Muscle of leg (tissue), 16 donors: ENCODE data around the gene CALM3. TPM values are rescaled to one million over a fixed set of nuclear protein-coding genes. Genes with fewer than 3 reads are reported as not detected.
"Not testable (repeated sequence)": the region's sequence is repeated elsewhere in the genome, so short reads cannot be mapped to it uniquely, and the experiment has no call there.

Experiments
- DNase-seq: peaks from one replicate; pipeline ENCODE4 v3.0.0; 2013
- H3K27ac ChIP-seq: one replicate; pipeline ENCODE4 v1.5.1; 2013; ENCODE audit warnings: mild to moderate bottlenecking, low read length, control low read depth
- H3K27me3 ChIP-seq: one replicate; pipeline ENCODE4 v1.6.1; 2013; ENCODE audit warnings: low read length; ENCODE audit not compliant: control insufficient read depth, insufficient read depth
- H3K36me3 ChIP-seq: one replicate; pipeline ENCODE4 v1.6.1; 2013; ENCODE audit warnings: low read length; ENCODE audit not compliant: control insufficient read depth, insufficient read depth
- H3K4me1 ChIP-seq: one replicate; pipeline ENCODE4 v1.6.1; 2013; ENCODE audit warnings: low read length; ENCODE audit not compliant: control insufficient read depth, insufficient read depth
- H3K4me3 ChIP-seq: one replicate; pipeline ENCODE4 v1.5.1; 2013; ENCODE audit warnings: low read length, control low read depth
- H3K9me3 ChIP-seq: replicated peaks from 2 replicates; pipeline ENCODE4 v1.6.1; 2013; ENCODE audit warnings: low read depth, low read length; ENCODE audit not compliant: control insufficient read depth
- WGBS: methylation state at CpG from one replicate; pipeline ENCODE4 v1.1.5; 2013; ENCODE audit warnings: missing lambda C conversion rate; ENCODE audit not compliant: insufficient coverage; 5-methylcytosine and 5-hydroxymethylcytosine counted together
- long read RNA-seq, 11 donors: transcript quantifications; one replicate each; lab custom pipeline, GENCODE V29; 2026
- polyA plus RNA-seq, 8 donors: library from polyadenylated mRNA; unstranded; fragments of 120-200 nt; gene quantifications; one replicate each; pipeline versions ENCODE4 v1.2.1 to v1.2.3, GENCODE V29; 2013; ENCODE audit warnings: inconsistent platforms in 1 of 8, low replicate concordance in 1 of 8; ENCODE audit not compliant: insufficient read length in 8 of 8, insufficient read depth in 1 of 8
- total RNA-seq: library from RNA; stranded (reverse); fragments of 120-200 nt; gene quantifications from one replicate; pipeline ENCODE4 v1.2.4, GENCODE V29; 2013

The CALM3 gene
- total RNA-seq (70.8 TPM), polyA plus RNA-seq (100 to 1,000 TPM; 191 to 288 (median 244) TPM)
- long read RNA-seq, donor 1, transcript CALM3-201 (6 exons, 2,289 nt), result major isoform, 50 of 55 reads
- long read RNA-seq, donor 1, partial matches to known transcripts, result 0 of 55 reads
- long read RNA-seq, donor 1, other reads (novel, unspliced or antisense), result 0 of 55 reads
- long read RNA-seq, donor 2, transcript CALM3-201 (6 exons, 2,289 nt), result major isoform, 11 of 13 reads
- long read RNA-seq, donor 2, partial matches to known transcripts, result 0 of 13 reads
- long read RNA-seq, donor 2, other reads (novel, unspliced or antisense), result 0 of 13 reads
- long read RNA-seq, donor 3, transcript CALM3-207 (4 exons, 721 nt), result minor isoform, 6 of 157 reads
- long read RNA-seq, donor 3, transcript CALM3-201 (6 exons, 2,289 nt), result major isoform, 97 of 157 reads
- long read RNA-seq, donor 3, partial matches to known transcripts, result 51 of 157 reads
- long read RNA-seq, donor 3, other reads (novel, unspliced or antisense), result 0 of 157 reads
- long read RNA-seq, donor 4, transcript CALM3-207 (4 exons, 721 nt), result minor isoform, 12 of 131 reads
- long read RNA-seq, donor 4, transcript CALM3-201 (6 exons, 2,289 nt), result major isoform, 82 of 131 reads
- long read RNA-seq, donor 4, partial matches to known transcripts, result 23 of 131 reads
- long read RNA-seq, donor 4, other reads (novel, unspliced or antisense), result 11 of 131 reads
- long read RNA-seq, donor 5, transcript CALM3-201 (6 exons, 2,289 nt), result major isoform, 205 of 276 reads
- long read RNA-seq, donor 5, transcript CALM3-207 (4 exons, 721 nt), result minor isoform, 13 of 276 reads
- long read RNA-seq, donor 5, partial matches to known transcripts, result 41 of 276 reads
- long read RNA-seq, donor 5, other reads (novel, unspliced or antisense), result 12 of 276 reads
- long read RNA-seq, donor 6, transcript CALM3-201 (6 exons, 2,289 nt), result major isoform, 148 of 182 reads
- long read RNA-seq, donor 6, transcript CALM3-207 (4 exons, 721 nt), result minor isoform, 6 of 182 reads
- long read RNA-seq, donor 6, partial matches to known transcripts, result 16 of 182 reads
- long read RNA-seq, donor 6, other reads (novel, unspliced or antisense), result 9 of 182 reads
- long read RNA-seq, donor 7, transcript CALM3-201 (6 exons, 2,289 nt), result major isoform, 90 of 138 reads
- long read RNA-seq, donor 7, transcript CALM3-207 (4 exons, 721 nt), result minor isoform, 8 of 138 reads
- long read RNA-seq, donor 7, partial matches to known transcripts, result 30 of 138 reads
- long read RNA-seq, donor 7, other reads (novel, unspliced or antisense), result 9 of 138 reads
- long read RNA-seq, donor 8, transcript CALM3-207 (4 exons, 721 nt), result minor isoform, 7 of 79 reads
- long read RNA-seq, donor 8, transcript CALM3-201 (6 exons, 2,289 nt), result major isoform, 59 of 79 reads
- long read RNA-seq, donor 8, partial matches to known transcripts, result 9 of 79 reads
- long read RNA-seq, donor 8, other reads (novel, unspliced or antisense), result 0 of 79 reads
- long read RNA-seq, donor 9, transcript CALM3-201 (6 exons, 2,289 nt), result major isoform, 48 of 86 reads
- long read RNA-seq, donor 9, transcript CALM3-207 (4 exons, 721 nt), result minor isoform, 9 of 86 reads
- long read RNA-seq, donor 9, partial matches to known transcripts, result 28 of 86 reads
- long read RNA-seq, donor 9, other reads (novel, unspliced or antisense), result 0 of 86 reads
- long read RNA-seq, donor 10, transcript CALM3-207 (4 exons, 721 nt), result minor isoform, 10 of 147 reads
- long read RNA-seq, donor 10, transcript CALM3-201 (6 exons, 2,289 nt), result major isoform, 86 of 147 reads
- long read RNA-seq, donor 10, partial matches to known transcripts, result 41 of 147 reads
- long read RNA-seq, donor 10, other reads (novel, unspliced or antisense), result 7 of 147 reads
- long read RNA-seq, donor 11, transcript CALM3-201 (6 exons, 2,289 nt), result major isoform, 64 of 107 reads
- long read RNA-seq, donor 11, partial matches to known transcripts, result 32 of 107 reads
- long read RNA-seq, donor 11, other reads (novel, unspliced or antisense), result 5 of 107 reads

DNA sequence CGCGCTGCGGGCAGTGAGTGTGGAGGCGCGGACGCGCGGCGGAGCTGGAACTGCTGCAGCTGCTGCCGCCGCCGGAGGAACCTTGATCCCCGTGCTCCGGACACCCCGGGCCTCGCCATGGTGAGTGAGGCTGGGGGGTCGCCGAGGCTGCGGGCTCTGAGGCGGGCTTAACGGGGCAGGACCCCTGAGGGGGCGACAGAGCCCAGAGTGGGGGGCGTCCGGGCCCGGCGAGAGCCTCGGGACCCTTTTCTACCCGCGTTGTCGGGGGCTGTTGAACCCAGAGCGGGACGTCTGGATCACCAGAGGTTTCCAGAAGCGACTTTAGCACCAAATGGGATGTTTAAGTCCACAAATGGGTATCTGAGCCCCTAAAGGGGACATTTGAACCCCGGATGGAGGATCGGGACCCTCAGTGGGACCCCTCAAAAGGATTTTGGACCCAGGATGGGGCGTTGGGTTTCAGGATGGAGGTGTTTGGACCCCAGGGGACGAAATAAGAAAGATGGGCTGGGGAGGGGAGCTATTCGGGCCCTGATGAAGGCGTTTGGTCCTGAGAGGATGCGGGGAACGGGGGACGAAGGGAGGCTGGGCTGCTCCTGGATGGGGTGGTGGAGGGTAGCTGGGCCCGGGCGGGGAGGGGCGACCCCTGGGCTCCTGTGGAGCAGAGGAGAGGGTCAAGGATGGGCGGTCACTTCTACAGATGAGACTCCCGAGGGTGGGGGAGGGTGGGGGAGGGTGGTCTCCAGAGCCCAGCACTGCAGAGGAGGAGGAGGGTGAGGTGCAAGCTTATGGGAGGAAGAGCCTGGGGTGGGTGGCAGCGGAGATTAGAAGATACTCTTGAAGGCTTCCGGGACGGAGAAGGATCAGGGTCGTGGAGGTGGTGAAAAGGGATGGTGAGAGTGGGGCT is at the start of gene CALM3:
Gene CALM3, plus strand, starts transcription at position 13 of the 907 bp plus-strand sequence. Its CDS starts 105 bp downstream, at position 118.
- peaks cover 37% of the 10 kb centered on the region for H3K4me1 ChIP-seq
- H3K36me3 ChIP-seq, result peaks cover 17% of the 10 kb centered on the region
- DNase-seq, result peak; percentile 47
- H3K27ac ChIP-seq, result peak within 1 kb of the TSS; percentile 99
- no peaks in the 10 kb centered on the region for H3K27me3 ChIP-seq
- WGBS, result under 1% methylated on average over 50 of the region's 51 CpGs
- H3K9me3 ChIP-seq, result peaks cover 6% of the 10 kb centered on the region
- H3K4me3 ChIP-seq, result peak within 1 kb of the TSS; percentile 100

DNA sequence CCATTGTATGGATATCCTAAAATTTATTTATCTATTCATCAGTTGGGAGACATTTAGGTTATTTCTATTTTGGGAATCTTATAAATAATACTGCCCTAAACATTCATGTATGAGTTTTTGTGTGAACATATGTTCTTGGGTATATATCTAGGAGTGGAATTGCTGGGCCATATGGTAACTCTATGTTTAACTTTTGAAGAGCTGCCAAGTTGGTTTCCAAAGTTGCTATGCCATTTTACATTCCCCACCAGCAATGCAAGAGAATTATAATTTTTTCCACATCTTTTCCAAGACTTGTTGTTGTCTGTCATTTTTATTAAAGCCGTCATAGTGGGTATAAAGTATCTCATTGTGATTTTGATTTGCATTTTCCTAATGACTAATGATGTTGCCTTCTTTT is 48.2 kb upstream of the CALM3 start:
- no CpG with 5 or more reads among the region's 1 CpG for WGBS

DNA sequence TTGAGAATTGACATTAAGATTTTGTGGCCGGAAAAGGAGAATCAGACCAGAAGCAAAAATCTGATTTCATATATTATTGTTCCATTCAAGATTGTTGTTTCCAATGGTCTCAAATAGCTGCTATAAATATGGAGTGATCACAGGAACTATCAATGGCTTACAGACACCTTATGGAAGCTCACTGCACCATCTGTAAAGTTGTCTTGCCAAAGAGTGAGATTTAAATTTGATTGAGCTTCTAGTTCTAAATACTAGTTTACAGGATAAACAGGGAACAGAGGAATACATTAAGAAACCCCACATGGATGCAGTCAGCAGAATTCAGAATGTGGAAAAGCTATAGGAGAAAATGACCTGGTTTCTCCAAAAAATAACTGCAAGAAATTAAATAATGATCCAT is 47.0 kb upstream of the CALM3 start:
- H3K27me3 ChIP-seq, result no peaks in the 10 kb centered on the region
- peaks cover 13% of the 10 kb centered on the region for H3K9me3 ChIP-seq
- H3K36me3 ChIP-seq, result no peaks in the 10 kb centered on the region
- no peak overlapping the region for H3K27ac ChIP-seq
- no peak for DNase-seq
- H3K4me1 ChIP-seq, result no peaks in the 10 kb centered on the region
- no peak overlapping the region for H3K4me3 ChIP-seq
- no CpG with 5 or more reads among the region's 1 CpG for WGBS

More for the DNA sequence above, 48.2 kb upstream of the CALM3 start:
- no peak for DNase-seq
- Histone ChIP-seq H3K27ac (no peak overlapping the region), H3K36me3 (no peaks in the 10 kb centered on the region), H3K9me3 (peaks cover 13% of the 10 kb centered on the region), H3K4me1 (no peaks in the 10 kb centered on the region), H3K27me3 (no peaks in the 10 kb centered on the region), H3K4me3 (no peak overlapping the region)

DNA sequence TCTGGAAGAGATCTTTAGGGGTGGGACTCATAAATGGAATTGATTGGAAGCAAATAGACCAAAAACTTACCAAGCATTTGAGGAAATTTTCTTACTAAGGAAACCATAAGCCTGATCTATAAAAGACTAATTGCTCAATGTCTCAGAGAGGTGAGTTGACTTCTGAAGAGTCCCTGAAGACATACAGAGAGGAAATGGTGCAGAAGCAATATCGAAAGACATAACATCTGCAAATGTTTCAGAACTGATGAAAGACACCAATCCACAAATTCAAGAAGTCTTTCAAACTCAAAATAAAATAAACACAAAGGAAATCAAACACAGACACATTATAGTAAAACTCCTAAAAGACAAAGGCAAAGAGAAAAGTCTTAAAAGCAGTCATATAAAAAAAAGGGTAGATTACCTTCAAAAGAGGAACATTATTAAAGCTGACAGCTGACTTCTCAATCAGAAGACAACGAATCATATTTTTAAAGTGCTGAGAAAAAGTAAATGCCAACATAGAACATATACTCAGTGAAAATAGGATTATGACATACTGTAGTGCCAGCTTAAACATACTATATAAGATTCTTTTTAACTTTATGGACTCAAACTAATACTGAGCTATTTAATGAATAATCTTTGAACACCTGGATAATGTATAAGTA is 45.4 kb upstream of the CALM3 start:
- no peaks in the 10 kb centered on the region for H3K36me3 ChIP-seq
- H3K9me3 ChIP-seq, result peaks cover 6% of the 10 kb centered on the region
- no peak for DNase-seq
- no peaks in the 10 kb centered on the region for H3K4me1 ChIP-seq
- no CpG with 5 or more reads among the region's 2 CpGs for WGBS
- no peak overlapping the region for H3K4me3 ChIP-seq
- no peaks in the 10 kb centered on the region for H3K27me3 ChIP-seq
- no peak overlapping the region for H3K27ac ChIP-seq

DNA sequence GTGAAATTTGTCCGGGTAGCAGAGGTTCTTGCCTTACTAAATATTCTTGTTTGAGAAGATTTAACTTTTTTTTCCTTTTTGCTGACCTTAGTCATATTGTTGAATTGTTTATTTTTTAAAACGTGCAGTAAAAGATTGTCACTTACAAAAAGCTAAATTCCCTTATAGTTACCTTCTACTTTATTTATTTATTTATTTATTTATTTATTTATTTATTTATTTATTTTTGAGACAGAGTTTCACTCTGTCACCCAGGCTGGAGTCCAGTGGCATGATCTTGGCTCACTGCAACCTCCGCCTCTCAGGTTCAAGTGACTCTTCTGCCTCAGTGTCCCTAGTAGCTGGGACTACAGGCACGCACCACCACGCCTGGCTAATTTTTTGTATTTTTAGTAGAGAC is 44.7 kb upstream of the CALM3 start:
- H3K36me3 ChIP-seq, DNase-seq, H3K9me3 ChIP-seq, H3K4me3 ChIP-seq, H3K27me3 ChIP-seq, H3K4me1 ChIP-seq, H3K27ac ChIP-seq: not testable (repeated sequence)
- WGBS, result no CpG with 5 or more reads among the region's 5 CpGs

DNA sequence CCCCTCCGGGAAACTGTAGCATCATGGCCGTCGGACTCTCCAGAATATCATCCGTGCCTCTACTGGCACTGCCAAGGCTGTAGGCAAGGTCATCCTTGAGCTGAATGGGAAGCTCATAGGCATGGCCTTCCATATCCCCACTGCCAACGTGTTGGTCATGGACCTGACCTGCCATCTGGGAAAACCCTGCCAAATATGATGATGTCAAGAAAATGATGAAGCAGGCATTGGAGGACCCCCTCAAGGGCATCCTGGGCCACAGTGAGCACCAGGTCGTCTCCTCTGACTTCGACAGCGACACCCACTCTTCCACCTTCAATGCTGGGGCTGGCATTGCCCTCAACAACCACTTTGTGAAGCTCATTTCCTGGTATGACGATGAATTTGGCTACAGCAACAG is 41.9 kb upstream of the CALM3 start:
- Histone ChIP-seq H3K4me3 (no peak overlapping the region), H3K36me3 (no peaks in the 10 kb centered on the region), H3K27me3 (no peaks in the 10 kb centered on the region), H3K9me3 (no peaks in the 10 kb centered on the region), H3K4me1 (no peaks in the 10 kb centered on the region), H3K27ac (no peak overlapping the region)
- 88% methylated on average over 6 of the region's 9 CpGs for WGBS
- no peak for DNase-seq

DNA sequence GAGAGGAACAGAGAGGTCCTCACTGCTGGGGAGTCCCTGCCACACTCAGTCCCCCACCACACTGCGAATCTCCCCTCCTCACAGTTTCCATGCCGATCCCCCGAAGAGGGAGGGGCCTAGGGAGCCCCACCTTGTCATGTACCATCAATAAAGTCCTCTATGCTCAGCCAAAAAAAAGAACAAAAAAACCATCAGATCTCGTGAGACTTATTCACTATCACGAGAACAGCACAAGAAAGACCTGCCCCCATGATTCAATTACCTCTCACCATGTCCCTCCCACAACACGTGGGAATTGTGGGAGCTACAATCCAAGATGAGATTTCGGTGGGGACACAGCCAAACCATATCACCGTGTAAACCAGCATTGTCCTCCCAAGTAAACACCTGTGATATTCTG is 41.5 kb upstream of the CALM3 start:
- 80% methylated on average over 6 of the region's 8 CpGs for WGBS

DNA sequence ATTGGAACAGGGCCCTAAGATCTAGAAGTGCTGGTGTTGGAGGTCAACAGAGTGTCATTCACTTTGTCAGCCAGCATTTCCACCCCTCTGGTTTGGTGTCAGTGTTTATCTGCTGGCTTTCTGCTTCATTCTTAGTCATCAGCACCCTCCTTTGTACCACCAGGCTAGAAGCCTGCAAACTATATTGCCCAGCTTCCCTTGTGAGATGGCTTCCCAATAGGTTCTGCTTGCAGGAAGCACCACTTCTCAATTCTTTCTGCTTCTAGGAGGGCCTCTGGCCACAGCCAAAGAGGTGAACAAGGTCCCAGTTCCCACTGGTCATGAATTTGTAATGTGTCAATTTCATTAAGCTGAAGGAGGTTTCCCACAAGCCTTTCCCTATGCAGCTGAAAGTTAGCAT is 36.4 kb upstream of the CALM3 start:
- Histone ChIP-seq H3K9me3 (no peaks in the 10 kb centered on the region), H3K27me3 (no peaks in the 10 kb centered on the region), H3K27ac (no peak overlapping the region), H3K4me1 (no peaks in the 10 kb centered on the region), H3K36me3 (no peaks in the 10 kb centered on the region), H3K4me3 (no peak overlapping the region)
- DNase-seq, result no peak

More for the DNA sequence above, 41.5 kb upstream of the CALM3 start:
- H3K4me1 ChIP-seq, DNase-seq, H3K36me3 ChIP-seq, H3K4me3 ChIP-seq, H3K27me3 ChIP-seq, H3K9me3 ChIP-seq, H3K27ac ChIP-seq: not testable (repeated sequence)
